Prostate gland (tissue), 2 donors: ENCODE measurements around the gene E2F6.

Experiments
- CTCF ChIP-seq, 4 experiments: fragments of 200-600 bp in 2 of 4; fragments of 450-650 bp in 2 of 4; sonication (generic) in 2 of 4; IDR thresholded peaks; 1 replicate in 3 of 4; 2 replicates in 1 of 4; pipeline ENCODE4 v1.5.1; 2016 to 2019; ENCODE audit warnings: antibody characterized with exemption in 4 of 4, mild to moderate bottlenecking in 2 of 4, moderate library complexity in 2 of 4
- POLR2A ChIP-seq: fragments of 450-650 bp; IDR thresholded peaks from one replicate; pipeline ENCODE4 v1.6.1; 2016; ENCODE audit warnings: antibody characterized with exemption, mild to moderate bottlenecking
- POLR2AphosphoS5 ChIP-seq: sonication (generic); formaldehyde crosslinking; IDR thresholded peaks from one replicate; pipeline ENCODE4 v1.6.1; 2017; ENCODE audit warnings: antibody characterized with exemption

GRCh38 chr2:11406267-11406957 lies 59.5 kb downstream of the E2F6 start:
- TF ChIP-seq CTCF (IDR thresholded peaks at IDR 0.05): no peak
- TF ChIP-seq POLR2A: no peak
- no peak for TF ChIP-seq POLR2AphosphoS5
